BLaER1 (cell line): ENCODE results near the gene ZBTB24.

ENCODE experiments used
- H3K27ac ChIP-seq: shearing (Covaris generic); formaldehyde crosslinking; 2 replicates; pipeline ENCODE4 v1.8.1; 2022
- H3K27me3 ChIP-seq: shearing (Covaris generic); formaldehyde crosslinking; 2 replicates; pipeline ENCODE4 v1.8.1; 2022
- H3K36me3 ChIP-seq: shearing (Covaris generic); formaldehyde crosslinking; 2 replicates; pipeline ENCODE4 v1.8.1; 2022
- H3K4me1 ChIP-seq: shearing (Covaris generic); formaldehyde crosslinking; 2 replicates; pipeline ENCODE4 v1.8.1; 2022
- H3K4me2 ChIP-seq: shearing (Covaris generic); formaldehyde crosslinking; 2 replicates; pipeline ENCODE4 v1.8.1; 2022
- H3K4me3 ChIP-seq: shearing (Covaris generic); formaldehyde crosslinking; 2 replicates; pipeline ENCODE4 v1.8.1; 2022
- H3K9ac ChIP-seq: shearing (Covaris generic); formaldehyde crosslinking; 2 replicates; pipeline ENCODE4 v1.8.1; 2022
- H3K9me3 ChIP-seq: shearing (Covaris generic); formaldehyde crosslinking; 2 replicates; pipeline ENCODE4 v1.8.1; 2022
- H4K20me1 ChIP-seq: shearing (Covaris generic); formaldehyde crosslinking; 2 replicates; pipeline ENCODE4 v1.8.1; 2022
- Cebpa-rat ChIP-seq: shearing (Covaris generic); IDR thresholded peaks from 2 replicates; pipeline ENCODE4 v1.8.1; 2022

Gene ZBTB24

DNA sequence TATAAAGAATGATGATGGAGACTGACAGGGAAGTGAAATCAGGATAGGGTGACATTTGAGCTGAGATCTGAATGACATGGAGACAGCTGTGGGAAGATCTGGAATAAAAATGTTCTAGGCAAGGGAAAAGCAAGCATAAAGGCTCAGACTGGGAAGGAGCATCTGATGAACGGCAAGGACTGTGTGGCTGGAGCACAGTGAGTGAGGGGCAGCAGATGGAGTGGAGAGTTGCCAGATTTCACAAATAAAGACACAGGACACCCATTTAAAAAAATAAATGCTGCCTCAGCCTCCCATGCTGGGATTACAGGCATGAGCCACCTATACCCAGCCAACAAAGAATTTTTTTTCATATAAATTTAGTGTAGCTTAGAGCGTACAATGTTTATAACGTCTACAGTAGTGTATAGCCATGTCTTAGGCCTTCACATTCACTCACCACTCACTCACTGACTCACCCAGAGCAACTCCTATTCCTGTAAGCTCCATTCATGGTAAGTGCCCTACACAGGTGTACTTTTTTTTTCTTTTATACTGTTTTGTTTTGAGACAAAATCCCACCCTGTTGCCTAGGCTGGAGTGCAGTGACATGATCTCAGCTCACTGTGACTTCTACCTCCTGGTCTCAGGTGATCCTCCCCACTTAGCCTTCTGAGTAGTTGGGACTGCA lies 2.4 kb upstream of the ZBTB24 start:
- Histone ChIP-seq H3K4me3 (no peak overlapping the region), H3K4me1 (peaks cover 29% of the 10 kb centered on the region), H3K9ac (no peak overlapping the region), H3K36me3 (peaks cover 16% of the 10 kb centered on the region), H3K27ac (no peak overlapping the region), H3K9me3 (no peaks in the 10 kb centered on the region), H4K20me1 (peaks cover 19% of the 10 kb centered on the region), H3K4me2 (no peak overlapping the region), H3K27me3 (no peaks in the 10 kb centered on the region)
- TF ChIP-seq Cebpa-rat = no peak

DNA sequence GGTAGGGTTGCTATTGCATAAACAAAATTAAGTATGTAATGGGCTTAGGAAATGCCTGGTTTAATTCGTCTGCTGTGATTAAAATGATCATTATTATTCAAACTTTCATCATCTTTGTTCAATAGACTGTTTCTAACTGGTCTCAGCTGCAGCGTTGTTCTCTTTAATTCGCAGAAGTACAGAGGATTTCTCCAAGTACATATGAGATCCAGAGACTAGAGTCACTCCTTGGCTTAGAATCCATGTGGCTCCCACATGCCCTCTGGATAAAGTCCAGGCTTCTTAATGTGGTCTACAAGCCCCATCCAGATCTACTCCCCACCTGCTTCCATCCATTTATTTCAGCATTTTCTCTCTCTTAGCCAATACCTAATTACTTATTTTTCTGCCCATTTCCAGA lies 1.1 kb upstream of the ZBTB24 start:
- Histone ChIP-seq H3K4me3 (peak overlapping the region; percentile 62; the same call in 1 of the 2 replicates), H3K4me2 (peak overlapping the region; percentile 84), H3K4me1 (peaks cover 36% of the 10 kb centered on the region), H3K36me3 (peaks cover 25% of the 10 kb centered on the region), H3K27me3 (no peaks in the 10 kb centered on the region), H3K9me3 (no peaks in the 10 kb centered on the region), H4K20me1 (peaks cover 32% of the 10 kb centered on the region), H3K9ac (no peak overlapping the region), H3K27ac (no peak overlapping the region)
- no peak for TF ChIP-seq Cebpa-rat

DNA sequence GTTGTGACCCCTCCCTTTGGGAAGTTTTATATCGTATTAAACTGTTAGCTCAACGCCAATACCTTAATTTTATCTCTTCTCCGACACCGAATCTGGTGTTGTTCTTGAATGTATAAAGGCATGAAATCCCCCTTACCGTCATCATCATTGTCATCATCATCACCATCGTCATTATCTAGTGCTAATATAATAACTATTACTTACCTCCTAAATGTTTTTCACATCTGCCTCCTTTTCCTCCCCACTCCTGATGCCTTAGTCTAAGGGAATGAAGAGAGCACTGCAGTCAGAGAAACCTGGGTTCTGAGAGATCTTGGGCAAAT lies 677 bp upstream of the ZBTB24 start:
- Histone ChIP-seq H3K36me3 (peaks cover 27% of the 10 kb centered on the region), H3K9me3 (no peaks in the 10 kb centered on the region), H3K4me1 (peaks cover 40% of the 10 kb centered on the region), H3K4me3 (peak overlapping the region; percentile 62), H3K27ac (no peak overlapping the region), H3K27me3 (no peaks in the 10 kb centered on the region), H3K9ac (no peak overlapping the region; the same call in 1 of the 2 replicates), H3K4me2 (peak overlapping the region; percentile 84), H4K20me1 (peaks cover 36% of the 10 kb centered on the region)
- no peak for TF ChIP-seq Cebpa-rat

DNA sequence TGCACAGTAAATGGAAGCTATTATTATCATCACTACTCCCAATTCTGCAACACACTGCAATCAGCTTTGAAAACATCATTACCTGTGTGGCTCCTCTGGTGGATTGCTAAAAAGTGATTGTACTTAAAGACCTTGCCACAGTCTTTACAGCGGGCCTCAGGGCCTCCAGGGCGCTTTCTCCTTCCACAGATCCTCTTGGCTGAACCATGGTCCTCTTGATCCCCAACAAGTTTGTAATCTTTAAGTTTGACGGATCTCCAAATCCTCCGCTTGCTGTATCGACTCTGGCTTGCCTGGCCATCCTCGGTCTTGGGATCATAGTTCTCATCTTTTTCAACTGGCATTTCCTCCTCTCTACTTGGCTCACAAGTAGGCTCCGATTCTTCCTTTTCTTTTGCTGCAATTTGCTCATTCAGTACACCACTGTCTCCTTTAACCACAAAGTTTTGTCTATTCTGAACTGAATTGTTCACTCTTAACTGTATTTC lies 2.0 kb downstream of the ZBTB24 start:
- TF ChIP-seq Cebpa-rat = no peak
- Histone ChIP-seq H3K36me3 (peaks cover 54% of the 10 kb centered on the region), H3K4me2 (peak overlapping the region; percentile 82), H4K20me1 (peaks cover 63% of the 10 kb centered on the region), H3K4me3 (peak overlapping the region; percentile 33), H3K27ac (no peak overlapping the region), H3K4me1 (peaks cover 62% of the 10 kb centered on the region), H3K9me3 (no peaks in the 10 kb centered on the region), H3K27me3 (no peaks in the 10 kb centered on the region), H3K9ac (no peak overlapping the region)

DNA sequence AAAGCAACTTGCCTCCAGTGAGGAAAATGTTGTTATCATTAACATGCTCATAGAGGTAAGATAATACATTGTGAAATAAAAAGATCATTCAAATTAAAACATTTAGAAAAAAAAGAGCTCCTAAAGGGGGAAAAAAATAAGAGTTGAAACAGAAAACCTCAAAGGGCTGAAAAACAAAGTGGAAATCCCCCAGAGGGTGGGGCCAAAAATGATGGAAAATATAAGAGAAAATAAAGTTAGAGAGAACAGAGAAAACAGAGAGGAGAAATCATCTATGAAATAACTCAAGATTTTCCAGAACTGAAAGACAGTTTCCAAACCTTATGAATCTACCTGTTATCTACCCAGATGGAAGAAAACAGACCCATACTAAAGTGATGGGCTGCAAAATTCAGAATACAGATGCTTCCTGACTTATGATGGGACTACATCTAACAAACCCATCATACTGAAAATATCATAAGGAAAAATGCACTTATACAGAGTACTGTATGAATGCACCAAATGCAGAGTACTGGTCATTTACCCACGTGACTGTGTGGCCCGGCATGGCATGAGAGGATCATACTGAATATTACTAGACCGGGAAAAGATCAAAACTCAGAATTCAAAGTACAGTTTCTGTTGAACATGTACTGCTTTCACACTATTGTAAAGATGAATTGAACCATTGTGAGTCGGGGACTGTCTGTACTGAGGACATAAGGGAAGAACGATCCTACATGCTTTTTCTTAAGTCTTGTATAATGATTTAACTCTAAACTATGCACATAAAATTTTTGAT lies 4.0 kb downstream of the ZBTB24 start:
- H3K27me3 ChIP-seq = no peaks in the 10 kb centered on the region
- no peak for TF ChIP-seq Cebpa-rat
- H3K4me2 ChIP-seq = peak overlapping the region; percentile 82
- peaks cover 62% of the 10 kb centered on the region for H3K4me1 ChIP-seq
- peaks cover 74% of the 10 kb centered on the region for H3K36me3 ChIP-seq
- H3K4me3 ChIP-seq = peak overlapping the region; percentile 26; the same call in 1 of the 2 replicates
- H3K27ac ChIP-seq = no peak overlapping the region
- peaks cover 81% of the 10 kb centered on the region for H4K20me1 ChIP-seq
- H3K9ac ChIP-seq = no peak overlapping the region
- no peaks in the 10 kb centered on the region for H3K9me3 ChIP-seq

DNA sequence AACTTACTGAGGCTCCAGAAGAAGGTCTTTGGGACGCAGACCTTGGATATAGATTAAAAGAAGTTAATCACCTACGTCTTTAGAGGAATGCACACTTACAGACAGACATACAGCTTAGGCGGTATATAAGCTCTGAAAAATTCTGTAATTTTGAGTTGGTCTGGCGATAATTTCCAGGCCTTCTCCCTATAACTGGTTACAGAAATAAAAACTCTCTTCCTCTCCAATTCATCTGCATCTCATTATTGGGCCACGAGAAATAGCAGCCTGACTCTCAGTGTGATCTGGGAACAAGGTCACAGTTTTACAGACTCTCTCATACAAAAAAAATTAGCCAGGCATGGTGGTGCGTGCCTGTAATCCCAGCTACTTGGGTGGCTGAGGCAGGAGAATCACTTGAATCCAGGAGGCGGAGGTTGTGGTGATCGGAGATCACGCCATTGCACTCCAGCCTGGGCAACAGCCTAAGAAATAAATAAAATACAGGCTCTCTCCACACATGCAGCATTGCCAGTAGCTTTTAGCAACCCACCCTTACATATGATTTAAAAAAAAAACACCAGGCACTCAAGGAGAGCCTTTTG lies 4.7 kb downstream of the ZBTB24 start:
- Histone ChIP-seq H3K9ac (no peak overlapping the region), H3K4me1 (peaks cover 60% of the 10 kb centered on the region), H3K4me3 (peak overlapping the region; percentile 26; the same call in 1 of the 2 replicates), H4K20me1 (peaks cover 88% of the 10 kb centered on the region), H3K27ac (no peak overlapping the region), H3K4me2 (peak overlapping the region; percentile 82), H3K36me3 (peaks cover 81% of the 10 kb centered on the region), H3K27me3 (no peaks in the 10 kb centered on the region), H3K9me3 (no peaks in the 10 kb centered on the region)
- no peak for TF ChIP-seq Cebpa-rat

DNA sequence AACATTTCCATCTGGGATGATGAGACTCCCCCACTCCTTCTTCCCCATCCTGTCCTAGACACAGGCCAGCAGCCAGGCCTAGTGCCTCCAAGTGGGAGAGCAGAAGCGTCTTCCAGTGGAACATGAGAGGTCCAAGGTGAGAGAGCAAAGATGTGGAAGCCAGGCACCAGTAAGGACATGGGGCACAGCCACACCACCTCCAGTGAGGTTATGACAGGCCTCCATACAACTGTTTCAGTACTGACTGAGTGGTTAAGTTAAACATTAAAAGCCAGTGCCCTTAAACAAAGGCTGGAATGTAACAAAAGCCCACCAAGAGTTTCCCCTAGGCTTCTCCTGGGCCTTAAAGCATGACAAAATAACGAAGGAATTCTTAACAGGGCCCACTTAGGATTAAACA lies 5.3 kb downstream of the ZBTB24 start:
- peaks cover 66% of the 10 kb centered on the region for H3K4me1 ChIP-seq
- H4K20me1 ChIP-seq = peaks cover 94% of the 10 kb centered on the region
- H3K4me3 ChIP-seq = no peak overlapping the region
- H3K27me3 ChIP-seq = no peaks in the 10 kb centered on the region
- no peak for TF ChIP-seq Cebpa-rat
- H3K4me2 ChIP-seq = peak overlapping the region; percentile 82
- H3K36me3 ChIP-seq = peaks cover 87% of the 10 kb centered on the region
- no peak overlapping the region for H3K27ac ChIP-seq
- no peak overlapping the region for H3K9ac ChIP-seq
- no peaks in the 10 kb centered on the region for H3K9me3 ChIP-seq

DNA sequence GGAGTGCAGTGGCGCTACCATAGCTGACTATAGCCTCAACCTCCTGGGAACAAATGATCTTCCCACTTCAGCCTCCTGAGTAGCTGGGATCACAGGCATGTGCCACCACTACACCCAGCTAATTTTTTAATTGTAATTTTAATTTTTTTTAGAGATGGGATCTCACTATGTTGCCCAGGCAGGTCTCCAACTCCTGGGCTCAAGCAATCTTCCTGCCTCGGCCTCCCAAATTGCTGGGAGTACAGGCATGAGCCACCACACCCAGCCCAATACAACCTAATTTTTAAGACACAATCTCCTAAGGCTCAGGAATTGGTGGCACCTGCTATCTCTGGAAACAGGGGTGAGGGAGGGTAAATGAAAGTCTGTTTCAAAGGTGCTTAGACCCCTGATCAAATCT lies 5.8 kb downstream of the ZBTB24 start:
- Histone ChIP-seq H3K27ac (no peak overlapping the region), H3K36me3 (peaks cover 92% of the 10 kb centered on the region), H3K4me3 (no peak overlapping the region), H3K4me2 (peak overlapping the region; percentile 82), H3K9ac (no peak overlapping the region), H3K4me1 (peaks cover 71% of the 10 kb centered on the region), H3K9me3 (no peaks in the 10 kb centered on the region), H3K27me3 (no peaks in the 10 kb centered on the region), H4K20me1 (peaks cover 98% of the 10 kb centered on the region)
- TF ChIP-seq Cebpa-rat = no peak

DNA sequence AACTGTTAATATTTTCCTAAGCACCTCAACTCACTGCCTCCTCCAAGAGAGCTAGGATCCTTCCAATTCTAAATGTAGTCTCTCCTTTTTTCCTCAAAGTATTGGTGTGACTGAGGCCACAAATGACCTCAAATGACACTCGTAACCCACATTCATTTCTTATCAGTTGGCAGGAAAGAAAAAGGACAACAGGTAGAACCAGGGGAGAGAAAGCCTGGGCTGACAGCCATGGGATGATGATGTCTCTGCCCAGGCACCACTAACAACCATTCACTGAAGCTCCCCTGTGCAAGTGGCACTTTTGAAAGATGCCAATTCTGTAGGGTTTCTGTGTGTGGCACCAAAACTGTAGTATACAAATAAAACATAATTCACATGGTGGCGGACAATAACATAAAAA lies 7.4 kb downstream of the ZBTB24 start:
- no peak overlapping the region for H3K27ac ChIP-seq
- H4K20me1 ChIP-seq = peaks cover 98% of the 10 kb centered on the region
- no peak overlapping the region for H3K4me2 ChIP-seq
- peaks cover 94% of the 10 kb centered on the region for H3K36me3 ChIP-seq
- peaks cover 63% of the 10 kb centered on the region for H3K4me1 ChIP-seq
- H3K27me3 ChIP-seq = no peaks in the 10 kb centered on the region
- H3K4me3 ChIP-seq = no peak overlapping the region
- no peaks in the 10 kb centered on the region for H3K9me3 ChIP-seq
- no peak for TF ChIP-seq Cebpa-rat
- H3K9ac ChIP-seq = no peak overlapping the region

DNA sequence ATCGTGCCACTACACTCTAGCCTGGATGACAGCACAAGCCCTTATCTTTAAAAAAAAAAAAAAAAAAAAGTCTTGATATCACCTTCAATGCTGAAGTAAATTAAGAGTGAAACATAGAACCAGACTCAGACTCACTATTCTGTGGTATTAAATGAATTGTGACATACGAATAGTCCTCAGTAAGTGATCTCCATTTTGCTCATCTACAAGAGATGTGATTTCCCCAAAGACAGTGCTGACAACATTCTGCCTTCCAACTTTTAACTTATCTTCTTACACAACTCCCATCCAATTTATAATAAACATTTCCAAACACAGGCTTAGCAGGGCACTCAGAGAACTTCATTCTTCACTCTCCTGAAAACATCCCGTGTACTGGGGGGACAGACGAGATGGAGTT lies 8.0 kb downstream of the ZBTB24 start:
- Histone ChIP-seq H3K27ac (no peak overlapping the region), H3K9me3 (no peaks in the 10 kb centered on the region), H3K4me1 (peaks cover 56% of the 10 kb centered on the region), H3K9ac (no peak overlapping the region), H3K4me3 (no peak overlapping the region), H3K36me3 (peaks cover 94% of the 10 kb centered on the region), H3K27me3 (no peaks in the 10 kb centered on the region), H3K4me2 (no peak overlapping the region), H4K20me1 (peaks cover 98% of the 10 kb centered on the region)
- no peak for TF ChIP-seq Cebpa-rat
